ENCODE results near the gene ATXN1. TPM values are rescaled to one million over a fixed set of nuclear protein-coding genes. Genes with fewer than 3 reads are reported as not detected.
A peak's percentile ranks its signal among the peaks of the same experiment; 100 is the strongest.

Gene ATXN1
- total RNA-seq, 1 donor from 2014 or later = 71.2 TPM

DNA sequence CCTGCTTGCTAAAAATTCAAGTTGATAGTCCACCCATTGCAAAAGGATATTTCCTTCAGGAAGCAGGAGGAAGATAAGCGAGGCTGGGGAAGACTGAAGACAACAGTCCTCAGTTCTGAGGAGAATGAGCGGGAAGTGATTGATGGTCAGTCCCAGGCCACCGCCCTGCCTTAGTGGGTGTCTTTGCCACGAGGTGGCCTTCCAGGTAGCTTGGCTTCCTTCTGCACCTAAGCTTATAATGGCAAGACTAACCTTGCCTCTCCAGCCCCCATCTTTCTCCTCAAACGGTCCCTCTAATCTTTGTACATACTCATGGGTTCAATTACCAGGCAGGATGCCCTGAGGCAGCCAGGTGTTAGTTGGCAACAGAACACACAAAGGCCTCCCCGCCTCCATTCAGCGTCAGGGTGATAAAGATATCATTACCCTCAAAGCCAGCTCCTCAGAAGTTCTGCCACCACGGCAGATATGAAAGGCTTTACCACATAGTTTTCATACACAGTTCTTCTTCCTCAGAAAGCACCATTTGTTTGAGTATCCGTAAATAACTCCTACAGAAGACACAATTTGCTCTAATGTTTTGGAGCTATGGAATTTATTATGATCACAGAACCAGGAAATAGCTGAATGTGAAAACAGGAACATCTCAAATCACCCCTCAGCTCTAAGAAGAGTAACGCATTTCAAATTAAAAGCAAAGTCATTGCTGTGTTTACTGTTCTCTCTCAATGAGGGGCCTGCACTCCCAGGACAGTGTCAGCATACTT is 249.4 kb downstream of the ATXN1 start:
- DNase-seq (no peak), ATAC-seq (no peak)
- no peak overlapping the region for H3K4me3 ChIP-seq
- no peaks in the 10 kb centered on the region for H3K27me3 ChIP-seq
- peaks cover 35% of the 10 kb centered on the region for H3K4me1 ChIP-seq
- H3K9me3 ChIP-seq = no peaks in the 10 kb centered on the region
- intact Hi-C loops (cut with DNase I) = no loop called here
- TF ChIP-seq CTCF (IDR thresholded peaks at IDR 0.05) = no peak
- no peak overlapping the region for H3K27ac ChIP-seq
- H3K36me3 ChIP-seq = peaks cover 3% of the 10 kb centered on the region

DNA sequence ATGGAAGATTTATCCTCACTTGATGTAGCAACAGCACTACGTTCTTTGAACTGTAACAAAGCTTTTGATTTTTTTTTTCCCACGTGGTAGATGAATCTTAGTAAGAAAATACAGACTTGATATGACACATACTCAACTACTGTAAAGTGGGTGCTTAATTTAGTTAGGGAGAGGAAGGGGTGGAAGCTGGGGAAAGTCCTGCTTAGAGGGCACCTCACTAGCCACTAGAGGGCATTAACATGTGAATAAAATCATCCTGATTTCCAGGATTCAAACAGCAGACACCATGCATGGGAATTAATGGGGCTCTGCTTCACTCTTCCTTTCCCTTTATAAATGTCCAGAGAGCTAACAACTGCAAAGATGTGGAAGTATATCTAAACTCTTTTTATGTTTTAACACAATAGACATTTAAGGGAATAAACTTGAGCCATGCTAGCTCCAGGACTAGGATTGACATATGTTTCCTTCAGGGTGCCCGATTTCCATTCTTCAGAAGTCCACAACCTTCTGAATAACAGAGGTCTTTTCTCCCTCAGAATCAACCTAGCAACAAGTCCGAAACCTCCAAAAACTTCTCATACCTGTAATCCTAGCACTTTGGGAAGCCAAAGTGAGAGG is 250.1 kb downstream of the ATXN1 start:
- peaks cover under 1% of the 10 kb centered on the region for H3K36me3 ChIP-seq
- intact Hi-C loops (cut with DNase I) = no loop called here
- no peak overlapping the region for H3K27ac ChIP-seq
- H3K27me3 ChIP-seq = no peaks in the 10 kb centered on the region
- TF ChIP-seq CTCF (IDR thresholded peaks at IDR 0.05) = peak; percentile 68
- no peak for DNase-seq
- H3K9me3 ChIP-seq = no peaks in the 10 kb centered on the region
- H3K4me3 ChIP-seq = no peak overlapping the region
- peak; percentile 84 for ATAC-seq
- H3K4me1 ChIP-seq = peaks cover 35% of the 10 kb centered on the region

DNA sequence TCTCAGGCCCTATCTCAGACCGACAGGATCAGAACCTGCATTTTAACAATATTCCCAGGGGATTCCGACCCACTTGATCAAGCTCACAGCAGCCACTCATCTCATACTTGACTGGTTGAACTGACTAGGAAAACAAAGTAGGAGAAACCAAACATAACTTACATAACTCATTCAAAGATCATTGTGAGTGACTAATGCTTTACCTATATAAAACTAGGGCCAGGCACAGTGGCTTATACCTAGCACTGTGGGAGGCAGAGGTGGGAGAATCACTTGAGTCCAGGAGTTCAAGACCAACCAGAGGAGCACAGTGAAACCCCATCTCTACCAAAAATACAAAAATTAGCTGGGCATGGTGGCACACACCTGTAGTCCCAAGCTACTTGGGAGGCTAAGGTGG is 251.0 kb downstream of the ATXN1 start:
- no peak for ATAC-seq
- H3K4me1 ChIP-seq = peaks cover 39% of the 10 kb centered on the region
- TF ChIP-seq CTCF (IDR thresholded peaks at IDR 0.05) = no peak
- no peaks in the 10 kb centered on the region for H3K36me3 ChIP-seq
- H3K4me3 ChIP-seq = no peak overlapping the region
- DNase-seq = no peak
- intact Hi-C loops (cut with DNase I) = no loop called here
- no peaks in the 10 kb centered on the region for H3K9me3 ChIP-seq
- no peak overlapping the region for H3K27ac ChIP-seq
- no peaks in the 10 kb centered on the region for H3K27me3 ChIP-seq

DNA sequence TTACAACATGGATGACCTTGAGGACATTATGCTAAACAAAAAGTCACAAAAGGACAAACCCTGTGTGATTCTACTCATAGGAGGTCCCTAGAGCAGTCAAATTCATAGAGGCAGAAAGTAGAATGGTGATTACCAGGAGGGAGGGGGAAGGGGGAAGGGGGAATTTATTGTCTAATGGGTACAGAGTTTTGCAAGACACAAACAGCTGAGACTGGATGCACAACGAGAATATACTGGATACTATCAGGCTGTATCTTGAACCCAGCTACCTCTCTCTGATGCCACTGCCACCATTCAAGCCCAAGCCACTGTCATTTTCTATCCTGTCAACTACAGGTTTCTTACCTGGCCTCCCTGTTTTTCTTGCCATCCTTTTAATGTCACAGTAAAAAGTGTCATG is 252.3 kb downstream of the ATXN1 start:
- intact Hi-C loops (cut with DNase I) = no loop called here
- no peak for TF ChIP-seq CTCF (IDR thresholded peaks at IDR 0.05)
- DNase-seq (no peak), ATAC-seq (no peak)
- Histone ChIP-seq H3K27me3 (no peaks in the 10 kb centered on the region), H3K9me3 (no peaks in the 10 kb centered on the region), H3K36me3 (no peaks in the 10 kb centered on the region), H3K4me3 (no peak overlapping the region), H3K4me1 (peaks cover 38% of the 10 kb centered on the region), H3K27ac (no peak overlapping the region)

DNA sequence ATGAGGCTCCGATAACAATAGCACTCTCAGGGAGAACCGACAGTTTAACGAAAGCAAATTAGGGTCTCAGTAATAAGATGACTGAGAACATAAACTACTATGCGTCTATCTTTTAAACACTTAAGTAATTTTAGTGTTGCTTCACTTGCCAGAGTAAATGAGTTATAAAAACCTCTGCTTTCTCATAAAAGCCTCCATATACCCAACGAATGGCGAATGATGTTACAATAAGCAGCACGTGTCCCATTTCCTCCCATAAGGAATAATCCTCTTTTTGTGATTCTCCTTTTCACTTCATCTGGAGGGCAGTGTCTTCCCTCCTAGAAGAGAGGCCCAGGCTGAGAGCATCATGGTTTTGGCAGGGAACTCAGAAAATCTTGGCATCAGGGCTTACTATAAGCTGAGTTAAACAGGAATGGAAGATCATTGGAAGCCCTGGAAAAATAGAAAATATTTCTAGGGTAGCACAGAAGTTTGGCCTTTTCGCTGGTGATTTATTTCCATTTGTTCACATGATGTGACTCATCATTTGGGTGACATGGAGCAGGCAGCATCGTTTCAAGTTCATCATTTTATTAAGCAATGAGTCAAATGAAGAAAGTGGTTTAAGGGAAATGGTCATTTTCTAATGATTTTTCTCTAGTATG is 255.4 kb downstream of the ATXN1 start:
- no peak overlapping the region for H3K27ac ChIP-seq
- ATAC-seq (no peak), DNase-seq (no peak)
- H3K9me3 ChIP-seq = no peaks in the 10 kb centered on the region
- no peaks in the 10 kb centered on the region for H3K36me3 ChIP-seq
- no peak overlapping the region for H3K4me3 ChIP-seq
- intact Hi-C loops (cut with DNase I) = no loop called here
- no peaks in the 10 kb centered on the region for H3K27me3 ChIP-seq
- TF ChIP-seq CTCF (IDR thresholded peaks at IDR 0.05) = no peak
- H3K4me1 ChIP-seq = peaks cover 7% of the 10 kb centered on the region

All from upper lobe of right lung (tissue), 1 donor.